WERI-Rb-1 (cell line): ENCODE measurements around the gene RBM15B.
A peak's percentile ranks its signal among the peaks of the same experiment; 100 is the strongest.

Experiments
- DNase-seq: peaks from one replicate; pipeline ENCODE4 v3.0.0-alpha.2; 2020
- H3K27ac ChIP-seq: fragments of 250-450 bp; sonication (Bioruptor Pico); 2 replicates; pipeline ENCODE4 v1.5.1; 2020; ENCODE audit warnings: mild to moderate bottlenecking, moderate library complexity
- H3K27me3 ChIP-seq: fragments of 250-450 bp; sonication (Bioruptor Pico); 2 replicates; pipeline ENCODE4 v1.5.1; 2021; ENCODE audit warnings: mild to moderate bottlenecking, low read depth, moderate library complexity; ENCODE audit not compliant: insufficient read depth, severe bottlenecking
- H3K36me3 ChIP-seq: fragments of 250-450 bp; sonication (Bioruptor Pico); 2 replicates; pipeline ENCODE4 v1.5.1; 2020; ENCODE audit warnings: mild to moderate bottlenecking, moderate library complexity
- H3K4me3 ChIP-seq: 2 replicates; pipeline ENCODE4 v1.5.1; 2011; ENCODE audit warnings: low read depth, mild to moderate bottlenecking, control low read depth, low read length
- H3K9me3 ChIP-seq: fragments of 250-450 bp; sonication (Bioruptor Pico); 2 replicates; pipeline ENCODE4 v1.5.1; 2021; ENCODE audit warnings: mild to moderate bottlenecking, moderate library complexity; ENCODE audit not compliant: severe bottlenecking
- TF ChIP-seq, protein P1 (sequence below): IDR thresholded peaks from 2 replicates; pipeline ENCODE4 v1.5.1; 2011; ENCODE audit warnings: low read depth, mild to moderate bottlenecking, control low read depth, inconsistent platforms, low read length

The RBM15B gene

DNA sequence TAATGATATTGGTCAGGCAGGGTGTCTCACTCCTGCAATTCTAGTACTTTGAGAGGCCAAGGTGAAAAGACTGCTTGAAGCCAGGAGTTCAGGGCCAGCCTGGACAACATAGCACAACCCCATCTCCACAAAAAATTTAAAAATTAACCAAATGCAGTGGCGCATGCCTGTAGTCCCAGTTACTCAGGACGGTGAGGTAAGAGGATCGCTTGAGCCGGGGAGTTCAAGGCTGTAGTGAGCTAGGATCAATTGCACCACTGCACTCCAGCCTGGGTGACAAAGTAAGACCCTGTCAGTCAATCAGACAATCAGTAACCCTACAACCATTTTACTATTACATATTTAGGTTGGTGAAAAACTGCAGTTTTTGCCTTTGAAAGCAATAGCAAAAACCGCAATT, 43.0 kb downstream of the RBM15B start:
- no peaks in the 10 kb centered on the region for H3K27me3 ChIP-seq
- H3K27ac ChIP-seq, result no peak overlapping the region
- TF ChIP-seq, protein P1, sequence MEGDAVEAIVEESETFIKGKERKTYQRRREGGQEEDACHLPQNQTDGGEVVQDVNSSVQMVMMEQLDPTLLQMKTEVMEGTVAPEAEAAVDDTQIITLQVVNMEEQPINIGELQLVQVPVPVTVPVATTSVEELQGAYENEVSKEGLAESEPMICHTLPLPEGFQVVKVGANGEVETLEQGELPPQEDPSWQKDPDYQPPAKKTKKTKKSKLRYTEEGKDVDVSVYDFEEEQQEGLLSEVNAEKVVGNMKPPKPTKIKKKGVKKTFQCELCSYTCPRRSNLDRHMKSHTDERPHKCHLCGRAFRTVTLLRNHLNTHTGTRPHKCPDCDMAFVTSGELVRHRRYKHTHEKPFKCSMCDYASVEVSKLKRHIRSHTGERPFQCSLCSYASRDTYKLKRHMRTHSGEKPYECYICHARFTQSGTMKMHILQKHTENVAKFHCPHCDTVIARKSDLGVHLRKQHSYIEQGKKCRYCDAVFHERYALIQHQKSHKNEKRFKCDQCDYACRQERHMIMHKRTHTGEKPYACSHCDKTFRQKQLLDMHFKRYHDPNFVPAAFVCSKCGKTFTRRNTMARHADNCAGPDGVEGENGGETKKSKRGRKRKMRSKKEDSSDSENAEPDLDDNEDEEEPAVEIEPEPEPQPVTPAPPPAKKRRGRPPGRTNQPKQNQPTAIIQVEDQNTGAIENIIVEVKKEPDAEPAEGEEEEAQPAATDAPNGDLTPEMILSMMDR, result no peak
- no peaks in the 10 kb centered on the region for H3K9me3 ChIP-seq
- peaks cover 51% of the 10 kb centered on the region for H3K36me3 ChIP-seq
- no peak overlapping the region for H3K4me3 ChIP-seq
- no peak for DNase-seq

DNA sequence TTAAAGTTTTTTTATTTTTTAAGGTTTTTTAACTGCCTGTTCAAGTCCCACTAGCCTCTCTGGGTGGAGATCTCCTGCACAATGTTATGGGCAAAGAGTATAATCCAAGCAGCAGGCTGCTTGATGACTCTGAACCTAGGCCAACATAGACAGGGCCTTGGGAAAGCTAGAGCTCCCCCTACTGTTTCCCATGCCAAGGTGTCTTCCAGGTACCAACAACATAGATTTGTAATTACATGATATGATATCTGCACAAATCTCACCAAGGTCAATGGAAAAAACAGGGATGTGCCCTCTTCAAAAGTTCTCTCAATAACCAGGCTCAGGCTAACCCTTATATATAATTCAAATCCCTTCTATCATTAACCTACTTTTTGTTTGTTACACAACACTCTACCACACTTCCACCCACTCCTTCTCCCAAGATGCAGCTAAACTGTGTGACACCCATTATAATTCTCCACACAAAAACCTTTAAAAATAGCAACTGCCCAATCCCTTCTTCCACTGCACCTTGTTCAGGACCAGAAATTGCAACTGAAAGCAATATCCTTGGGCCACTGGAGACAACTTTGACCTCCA, 43.8 kb downstream of the RBM15B start:
- TF ChIP-seq, protein P1, result peak; percentile 86
- Histone ChIP-seq H3K27me3 (no peaks in the 10 kb centered on the region), H3K27ac (no peak overlapping the region), H3K36me3 (peaks cover 49% of the 10 kb centered on the region), H3K9me3 (no peaks in the 10 kb centered on the region), H3K4me3 (no peak overlapping the region)
- peak; percentile 59 for DNase-seq

- Histone ChIP-seq H3K9me3 (no peaks in the 10 kb centered on the region), H3K27me3 (no peaks in the 10 kb centered on the region), H3K27ac (no peak overlapping the region), H3K4me3 (no peak overlapping the region), H3K36me3 (peaks cover 56% of the 10 kb centered on the region)
- DNase-seq, result no peak
- TF ChIP-seq, protein P1, result no peak
Measured at GRCh38 chr3:51436998-51437639, 46.0 kb downstream of the RBM15B start.

DNA sequence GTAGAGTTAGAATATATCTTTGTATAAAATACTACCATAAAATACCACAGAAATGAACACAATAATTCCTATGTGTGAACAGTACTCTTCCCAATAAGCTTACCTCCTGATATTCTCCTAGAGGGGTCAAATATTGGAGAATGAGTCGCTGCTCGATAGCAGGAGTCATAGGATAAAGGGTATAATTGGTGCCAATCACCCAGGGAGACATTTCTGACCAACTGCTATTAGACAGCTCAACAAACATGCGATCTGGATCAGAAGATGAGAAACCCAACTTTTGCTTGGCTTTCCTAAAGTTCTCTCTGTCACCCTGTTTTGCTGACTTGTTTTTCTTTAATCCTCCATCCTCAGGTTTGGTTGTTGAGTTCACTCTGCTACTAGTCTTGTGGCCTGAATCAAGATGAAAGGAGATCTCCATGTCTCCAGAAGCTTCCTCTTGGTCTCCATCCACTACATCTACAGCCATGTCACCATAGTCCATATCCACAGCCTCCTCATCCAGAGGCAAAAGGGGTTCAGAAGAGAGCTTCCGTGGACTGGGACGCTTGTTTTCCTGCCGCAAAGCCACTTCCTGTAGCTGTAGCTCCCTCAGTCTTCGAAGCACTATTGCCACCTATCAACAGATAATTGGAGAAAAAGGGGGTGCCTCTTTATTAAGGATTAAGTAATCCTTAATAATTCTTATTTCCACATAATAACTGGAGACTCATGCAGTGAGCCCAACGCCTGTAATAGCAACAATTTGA, 50.4 kb downstream of the RBM15B start:
- no peaks in the 10 kb centered on the region for H3K27me3 ChIP-seq
- H3K27ac ChIP-seq, result no peak overlapping the region
- H3K9me3 ChIP-seq, result no peaks in the 10 kb centered on the region
- no peak overlapping the region for H3K4me3 ChIP-seq
- DNase-seq, result no peak
- TF ChIP-seq, protein P1, result no peak
- peaks cover 55% of the 10 kb centered on the region for H3K36me3 ChIP-seq

DNA sequence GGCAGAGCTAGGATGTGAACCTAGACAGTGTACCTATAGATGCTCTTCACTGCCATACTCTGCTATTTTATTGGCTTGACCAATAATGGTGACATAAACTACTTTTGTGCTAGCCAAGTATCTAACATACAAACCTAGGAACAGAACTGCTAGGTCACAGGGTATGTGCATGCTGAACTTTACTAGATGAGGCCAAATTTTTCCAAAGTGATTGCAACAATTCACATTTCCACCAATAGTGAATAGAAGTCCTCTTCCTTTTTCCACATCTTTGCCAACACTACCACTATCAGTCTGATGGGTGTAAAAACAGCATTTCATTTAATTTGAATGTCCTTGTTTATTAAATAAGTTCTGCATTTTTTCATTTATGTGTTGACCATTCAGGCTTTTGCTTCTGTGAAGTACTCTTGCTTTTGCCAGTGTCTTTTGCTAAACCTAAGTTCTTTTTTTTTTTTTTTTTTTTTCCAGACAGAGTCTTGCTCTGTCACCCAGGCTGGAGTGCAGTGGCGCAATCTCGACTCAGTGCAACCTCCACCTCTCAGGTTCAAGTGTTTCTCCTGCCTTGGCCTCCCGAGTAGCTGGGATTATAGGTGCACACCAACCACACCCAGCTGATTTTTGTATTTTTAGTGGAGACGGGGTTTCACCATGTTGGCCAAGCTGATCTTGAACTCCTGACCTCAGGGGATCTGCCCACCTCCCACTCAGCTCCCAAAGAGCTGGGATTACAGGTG, 54.6 kb downstream of the RBM15B start:
- H3K27me3 ChIP-seq, result no peaks in the 10 kb centered on the region

More for the DNA sequence above, 54.6 kb downstream of the RBM15B start:
- TF ChIP-seq, protein P1, result no peak
- Histone ChIP-seq H3K27ac (no peak overlapping the region), H3K4me3 (no peak overlapping the region), H3K36me3 (peaks cover 29% of the 10 kb centered on the region), H3K9me3 (peaks cover 8% of the 10 kb centered on the region)
- DNase-seq, result no peak
